Measurements from ENCODE around the gene MBNL2. TPM values are rescaled to one million over a fixed set of nuclear protein-coding genes. Genes with fewer than 3 reads are reported as not detected.

Gene MBNL2
- total and polyA plus RNA-seq, 2 of the 4 experiments (the other 2 are of a cell fraction) = 26.9 to 103 TPM

DNA sequence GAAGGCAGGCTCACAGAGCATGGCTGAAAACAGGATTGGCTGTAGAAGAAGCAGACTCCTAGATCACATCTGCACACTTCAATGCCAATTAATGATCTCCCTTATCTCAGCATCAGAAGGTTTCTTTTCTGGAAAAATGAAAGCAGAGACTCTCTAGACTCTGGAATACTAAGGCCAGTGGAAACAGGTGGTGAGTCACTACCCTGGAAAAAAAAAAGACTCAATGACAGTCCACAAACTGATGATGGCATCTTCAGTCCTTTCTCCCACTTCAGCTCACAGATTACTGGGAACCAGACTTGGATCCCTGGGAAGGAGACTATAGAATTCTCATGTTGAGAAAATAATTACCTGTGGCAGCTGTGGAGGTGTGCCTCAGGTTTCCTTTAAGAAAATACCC is 47.5 kb upstream of the MBNL2 start (continued):
- TF ChIP-seq MAZ (IDR thresholded peaks at IDR 0.05; ENCODE audit: borderline replicate concordance, low read depth, low read length) = no peak
- TF ChIP-seq RAD21 (IDR thresholded peaks at IDR 0.05; ENCODE audit: low read length) = no peak
- TF ChIP-seq ELK1 (IDR thresholded peaks at IDR 0.05; ENCODE audit: borderline replicate concordance, low read depth, low read length) = no peak

DNA sequence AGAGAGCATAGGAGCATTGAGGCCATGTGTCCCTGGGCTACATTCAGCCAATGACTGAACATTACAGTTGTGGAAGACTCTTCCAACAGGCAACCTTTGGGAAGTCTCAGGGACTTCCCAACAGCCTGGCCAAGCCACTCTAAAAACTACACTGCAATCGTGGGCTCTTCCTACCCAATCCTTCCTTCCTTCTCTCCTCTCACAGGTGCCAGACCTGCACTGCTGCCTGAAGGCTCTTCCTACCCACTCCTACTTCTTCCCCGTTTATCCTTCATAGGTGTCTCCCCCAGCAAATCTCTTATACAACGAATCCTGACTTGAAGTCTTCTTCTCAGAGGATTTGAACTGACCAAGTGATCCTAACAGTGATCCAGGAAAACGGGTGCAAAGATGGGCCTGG is 47.1 kb upstream of the MBNL2 start:
- dilution Hi-C loops (cut with HindIII; ENCODE audit: low sequenced_read_pairs, unreplicated experiment) = no loop called here
- TF ChIP-seq RCOR1 (IDR thresholded peaks at IDR 0.05; ENCODE audit: insufficient replicate concordance, low read length) = no peak
- no peak for TF ChIP-seq BHLHE40 (IDR thresholded peaks at IDR 0.05; ENCODE audit: low read depth, low read length)
- no peak for TF ChIP-seq FOS (IDR thresholded peaks at IDR 0.05; ENCODE audit: low read depth, low read length)
- no peak for TF ChIP-seq RAD21 (IDR thresholded peaks at IDR 0.05; ENCODE audit: low read length)
- no peak for TF ChIP-seq NFE2L2 (IDR thresholded peaks at IDR 0.05; ENCODE audit: low read depth, low read length)
- TF ChIP-seq MAFK (IDR thresholded peaks at IDR 0.05; ENCODE audit: low read depth, low read length) = no peak
- TF ChIP-seq SMC3 (IDR thresholded peaks at IDR 0.05; ENCODE audit: low read depth, low read length) = no peak
- no peak for TF ChIP-seq CHD1 (IDR thresholded peaks at IDR 0.05; ENCODE audit: low read depth, low read length)
- no peak for TF ChIP-seq MXI1 (IDR thresholded peaks at IDR 0.05; ENCODE audit: borderline replicate concordance, low read depth, low read length)
- TF ChIP-seq, protein P1, sequence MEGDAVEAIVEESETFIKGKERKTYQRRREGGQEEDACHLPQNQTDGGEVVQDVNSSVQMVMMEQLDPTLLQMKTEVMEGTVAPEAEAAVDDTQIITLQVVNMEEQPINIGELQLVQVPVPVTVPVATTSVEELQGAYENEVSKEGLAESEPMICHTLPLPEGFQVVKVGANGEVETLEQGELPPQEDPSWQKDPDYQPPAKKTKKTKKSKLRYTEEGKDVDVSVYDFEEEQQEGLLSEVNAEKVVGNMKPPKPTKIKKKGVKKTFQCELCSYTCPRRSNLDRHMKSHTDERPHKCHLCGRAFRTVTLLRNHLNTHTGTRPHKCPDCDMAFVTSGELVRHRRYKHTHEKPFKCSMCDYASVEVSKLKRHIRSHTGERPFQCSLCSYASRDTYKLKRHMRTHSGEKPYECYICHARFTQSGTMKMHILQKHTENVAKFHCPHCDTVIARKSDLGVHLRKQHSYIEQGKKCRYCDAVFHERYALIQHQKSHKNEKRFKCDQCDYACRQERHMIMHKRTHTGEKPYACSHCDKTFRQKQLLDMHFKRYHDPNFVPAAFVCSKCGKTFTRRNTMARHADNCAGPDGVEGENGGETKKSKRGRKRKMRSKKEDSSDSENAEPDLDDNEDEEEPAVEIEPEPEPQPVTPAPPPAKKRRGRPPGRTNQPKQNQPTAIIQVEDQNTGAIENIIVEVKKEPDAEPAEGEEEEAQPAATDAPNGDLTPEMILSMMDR (conservative IDR thresholded peaks at IDR 0.05; ENCODE audit: low read depth, low read length) = no peak
- TF ChIP-seq MAZ (IDR thresholded peaks at IDR 0.05; ENCODE audit: borderline replicate concordance, low read depth, low read length) = no peak
- TF ChIP-seq RFX5 (IDR thresholded peaks at IDR 0.05; ENCODE audit: low read depth, low read length) = no peak
- no peak for TF ChIP-seq USF2 (IDR thresholded peaks at IDR 0.05; ENCODE audit: low read depth, low read length)
- TF ChIP-seq POLR2A (IDR thresholded peaks at IDR 0.05; ENCODE audit: low read depth, low read length) = no peak

More for the DNA sequence above, 47.1 kb upstream of the MBNL2 start:
- Histone ChIP-seq H3K14ac (replicated peaks; ENCODE audit: low read depth, low read length) (no peak overlapping the region), H2AFZ (replicated peaks; ENCODE audit: low read length, poor library complexity) (no peak overlapping the region), H4K91ac (ENCODE audit: insufficient read depth, low read depth, low read length) (no peak overlapping the region), H3K23ac (ENCODE audit: low read depth, low read length) (no peak overlapping the region), H2AK9ac (replicated peaks; ENCODE audit: low read depth, low read length, poor library complexity) (no peak overlapping the region), H3K4me2 (ENCODE audit: low read depth, low read length) (no peak overlapping the region), H3K9me1 (ENCODE audit: insufficient read depth, low read length) (no peaks in the 10 kb centered on the region), H3K56ac (ENCODE audit: extremely low read depth, insufficient read depth, low read length) (no peak overlapping the region), H2BK15ac (ENCODE audit: low read depth, low read length) (no peak overlapping the region), H3K79me1 (ENCODE audit: low read depth in 1 of 2, low read length in 2 of 2) (no peaks in the 10 kb centered on the region), H3K4me1 (ENCODE audit: control insufficient read depth, insufficient read depth, low read length) (no peaks in the 10 kb centered on the region), H3K36me3 (ENCODE audit: control insufficient read depth, insufficient read depth, low read length) (no peaks in the 10 kb centered on the region), H4K5ac (ENCODE audit: low read depth, low read length) (no peak overlapping the region), H3K18ac (ENCODE audit: low read depth, low read length) (no peak overlapping the region), H3K9me3 (ENCODE audit: control insufficient read depth, insufficient read depth, low read length) (no peaks in the 10 kb centered on the region), H2BK120ac (ENCODE audit: low read depth, low read length) (no peak overlapping the region), H3K27me3 (ENCODE audit: control insufficient read depth, insufficient read depth, low read length) (peaks cover 12% of the 10 kb centered on the region), H3K27ac (ENCODE audit: insufficient read depth, low read length) (no peak overlapping the region), H3K4ac (ENCODE audit: low read depth, low read length) (no peak overlapping the region), H3K4me3 (ENCODE audit: insufficient read depth, low read depth, low read length) (no peak overlapping the region), H4K8ac (ENCODE audit: low read depth in 2 of 2, low read length in 2 of 2) (no peak overlapping the region), H2AK5ac (ENCODE audit: low read depth, low read length) (no peak overlapping the region), H4K20me1 (ENCODE audit: insufficient read depth, low read length) (no peaks in the 10 kb centered on the region), H2BK5ac (ENCODE audit: low read depth, low read length, poor library complexity, severe bottlenecking) (no peak overlapping the region), H2BK20ac (ENCODE audit: low read depth, low read length) (no peak overlapping the region), H3K9ac (ENCODE audit: low read depth, low read length) (no peak overlapping the region)
- in situ Hi-C loops (cut with MboI; ENCODE audit: low sequenced_read_pairs) (no loop called here), intact Hi-C loops (cut with micrococcal nuclease) (no loop called here)
- DNase-seq = no peak
- CTCF ChIA-PET = no interaction called here
- ATAC-seq (ENCODE audit: low read depth) = no peak
- WGBS, 2 experiments (ENCODE audit: extremely low coverage in 2 of 2, insufficient read length in 1 of 2) = 83% methylated on average over 2 of the region's 4 CpGs; no CpG with 5 or more reads in 1 of the 2 experiments
- BruUV-seq (replicated peaks) = no TSS peak
- POLR2A ChIA-PET (ENCODE audit: unreplicated experiment) = no interaction called here

Data from IMR-90 (cell line).